HG03064 (cell line): ENCODE data around the gene PANK2.

Experiments used
- ATAC-seq: cut with Tn5 transposase; IDR thresholded peaks from one replicate; pipeline ENCODE4 v1.9.1; 2021; ENCODE audit warnings: low read depth; ENCODE audit not compliant: unreplicated experiment

PANK2 gene

DNA sequence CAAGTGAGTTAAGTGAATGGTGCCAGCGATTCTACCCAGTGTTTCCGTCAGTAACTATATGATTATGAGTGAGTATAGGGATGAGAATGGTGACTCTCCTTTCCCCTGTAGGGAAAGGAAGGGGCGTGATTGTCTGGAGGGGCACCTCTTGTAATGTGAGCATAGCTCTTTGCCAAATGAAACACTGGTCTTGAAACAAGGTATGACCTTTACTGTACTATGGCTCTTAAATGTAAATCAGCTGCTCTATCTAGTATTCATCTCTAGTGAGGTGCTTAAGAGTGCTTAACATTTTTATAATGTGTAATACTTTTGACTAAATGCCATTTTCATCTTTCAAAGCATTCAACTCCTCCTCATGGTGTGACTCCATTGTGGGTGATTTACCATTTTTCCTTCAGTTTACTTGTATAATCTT is 11.0 kb downstream of the PANK2 start:
- no peak for ATAC-seq

DNA sequence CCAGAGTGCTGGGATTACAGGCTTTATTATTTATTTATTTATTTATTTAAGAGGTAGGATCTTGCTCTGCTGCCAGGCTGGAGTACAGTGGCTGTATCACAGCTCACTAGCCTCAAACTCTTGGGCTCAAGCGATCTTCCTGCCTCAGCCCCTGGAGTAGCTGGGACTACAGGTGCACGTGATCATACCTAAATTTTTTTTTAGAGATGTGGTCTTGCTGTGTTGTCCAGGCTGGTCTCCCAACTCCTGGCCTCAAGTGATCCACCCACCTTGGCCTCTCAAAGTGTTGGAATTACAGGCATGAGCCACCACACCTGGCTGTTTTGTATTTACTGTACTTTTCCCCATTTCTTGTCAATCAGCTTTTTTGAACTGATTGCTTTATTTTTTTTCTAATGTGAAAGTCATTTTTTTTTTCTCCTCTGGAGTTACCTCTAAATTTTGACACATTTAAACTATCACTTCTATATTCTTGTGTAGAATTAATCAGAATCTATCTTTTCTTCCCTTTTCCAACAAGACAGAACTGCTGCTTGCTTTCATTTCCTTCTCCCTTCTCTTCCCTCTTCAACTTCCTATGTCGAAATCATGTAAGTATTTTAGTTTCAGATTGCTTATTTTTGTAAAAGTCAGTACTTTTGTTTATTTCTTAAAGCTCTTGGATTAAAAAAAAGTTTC is 12.0 kb downstream of the PANK2 start:
- no peak for ATAC-seq

DNA sequence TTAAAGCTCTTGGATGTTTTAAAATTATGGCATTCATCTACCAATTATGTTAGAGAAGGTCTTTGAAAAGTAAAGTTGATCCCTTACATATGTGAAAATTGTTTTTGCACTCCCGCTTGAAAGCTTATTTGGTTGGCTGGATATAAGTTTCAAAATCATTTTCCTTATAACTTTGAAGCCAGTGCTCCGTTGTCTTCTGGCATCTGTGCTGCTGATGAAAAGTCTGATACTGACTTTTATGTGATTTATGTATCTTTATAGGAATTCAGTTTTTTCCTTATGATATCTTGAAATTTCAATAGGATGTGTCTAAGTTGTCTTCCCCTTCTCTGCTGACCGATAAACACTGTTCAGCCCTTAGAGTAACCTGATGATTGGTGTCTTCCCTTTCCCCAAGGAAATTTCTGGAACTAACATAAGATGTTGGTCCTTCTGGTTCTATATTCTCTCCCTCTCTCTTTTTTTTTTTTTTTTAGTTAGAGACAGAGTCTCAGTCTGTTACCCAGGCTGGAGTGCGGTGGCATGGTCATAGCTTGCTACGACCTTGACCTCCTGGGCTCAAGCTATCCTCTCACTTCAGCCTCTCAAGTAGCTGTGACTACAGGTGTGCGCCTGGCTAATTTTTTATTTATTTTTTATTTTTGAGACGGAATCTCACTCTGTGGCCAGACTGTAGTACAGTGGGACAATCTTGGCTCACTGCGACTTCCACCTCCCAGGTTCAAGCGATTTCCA is 12.7 kb downstream of the PANK2 start:
- ATAC-seq, result no peak

DNA sequence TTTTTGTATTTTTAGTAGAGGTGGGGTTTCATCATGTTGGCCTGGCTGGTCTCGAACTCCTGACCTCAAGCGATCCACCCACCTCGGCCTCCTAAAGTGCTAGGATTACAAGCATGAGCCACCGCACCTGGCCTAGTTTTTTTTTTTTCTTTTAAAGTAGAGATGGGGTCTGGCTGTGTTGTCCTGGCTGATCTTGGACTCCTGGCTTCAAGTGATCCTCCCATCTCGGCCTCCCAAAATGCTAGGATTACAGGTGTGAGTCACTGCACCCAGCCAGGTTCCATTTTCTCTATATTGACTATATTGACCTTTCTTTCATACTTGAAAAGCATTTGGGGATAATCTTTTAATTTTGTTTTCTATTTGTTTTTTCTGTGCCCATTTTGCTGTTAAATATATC is 13.3 kb downstream of the PANK2 start:
- no peak for ATAC-seq

DNA sequence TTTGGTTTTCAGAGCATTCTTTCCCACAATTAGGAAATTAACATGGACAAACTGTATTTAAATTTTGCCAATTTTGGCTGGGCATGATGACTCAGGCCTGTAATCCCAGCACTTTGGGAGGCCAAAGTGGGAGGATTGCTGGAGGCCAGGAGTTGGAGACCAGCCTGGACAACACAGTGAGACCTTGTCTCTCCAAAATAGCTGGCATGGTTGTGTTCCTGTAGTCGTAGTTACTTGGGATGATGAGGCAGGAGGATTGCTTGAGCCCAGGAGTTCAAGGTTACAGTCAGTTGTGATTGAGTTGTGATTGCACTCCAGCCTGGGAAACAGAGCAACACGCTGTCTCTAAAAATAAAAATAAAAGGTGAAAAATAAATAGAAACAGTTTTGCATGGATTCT is 15.0 kb downstream of the PANK2 start:
- no peak for ATAC-seq

DNA sequence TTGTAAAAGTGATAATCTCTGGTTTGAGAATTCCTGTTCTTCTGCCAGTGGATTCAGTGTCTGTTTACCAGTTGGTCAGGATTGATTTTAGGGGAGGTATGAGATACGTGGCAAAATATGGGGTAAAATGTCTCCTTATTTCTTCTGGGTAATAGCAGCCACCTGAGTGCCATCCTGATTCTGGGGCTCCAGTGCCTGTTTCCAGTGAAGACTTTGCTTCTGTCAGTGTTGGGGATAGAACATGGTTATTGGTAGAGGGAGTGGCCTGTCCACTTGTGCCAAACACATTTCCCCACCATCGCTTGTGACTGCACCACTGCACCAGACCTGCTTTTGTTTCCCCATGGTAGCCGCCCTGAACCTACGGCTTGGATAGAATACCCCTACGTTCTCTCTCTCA is 15.7 kb downstream of the PANK2 start:
- no peak for ATAC-seq

DNA sequence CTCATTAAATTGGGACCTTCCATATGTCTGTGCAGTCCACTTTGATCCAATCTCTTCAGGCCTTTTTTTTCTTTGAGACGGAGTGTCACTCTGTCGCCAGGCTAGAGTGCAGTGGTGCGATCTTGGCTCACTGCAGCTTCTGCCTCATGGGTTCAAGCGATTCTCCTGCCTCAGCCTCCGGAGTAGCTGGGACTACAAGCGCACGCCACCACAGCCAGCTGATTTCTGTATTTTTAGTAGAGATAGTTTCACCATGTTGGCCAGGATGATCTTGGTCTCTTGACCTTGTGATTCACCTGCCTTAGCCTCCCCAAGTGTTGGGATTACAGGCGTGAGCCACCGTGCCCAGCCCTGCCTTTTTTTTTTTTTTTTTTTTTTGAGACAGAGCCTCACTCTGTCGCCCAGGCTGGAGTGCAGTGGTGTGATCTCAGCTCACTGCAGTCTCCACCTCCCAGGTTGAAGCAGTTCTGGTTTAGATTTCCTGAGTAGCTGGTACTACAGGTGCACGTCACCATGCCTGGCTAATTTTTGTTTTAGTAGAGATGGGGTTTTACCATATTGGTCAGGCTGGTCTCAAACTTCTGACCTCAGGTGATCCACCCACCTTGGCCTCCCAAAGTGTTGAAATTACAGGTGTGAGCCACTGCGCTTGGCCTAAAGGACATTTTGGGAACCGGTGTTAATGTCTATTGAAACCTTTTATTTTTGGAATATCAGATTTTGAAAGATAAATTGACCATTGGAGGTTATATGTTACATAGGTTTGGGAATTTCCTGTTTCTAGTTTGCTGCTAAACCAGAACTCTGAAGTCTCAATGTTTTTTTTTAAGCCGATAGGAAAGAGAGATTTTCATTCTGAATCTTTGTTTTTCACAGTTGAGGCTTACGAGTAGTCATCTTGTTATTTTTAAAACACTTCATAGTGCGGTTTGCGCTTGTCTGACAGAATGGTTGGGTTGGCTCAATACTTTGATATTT is 17.8 kb downstream of the PANK2 start:
- peak; percentile 72 for ATAC-seq

DNA sequence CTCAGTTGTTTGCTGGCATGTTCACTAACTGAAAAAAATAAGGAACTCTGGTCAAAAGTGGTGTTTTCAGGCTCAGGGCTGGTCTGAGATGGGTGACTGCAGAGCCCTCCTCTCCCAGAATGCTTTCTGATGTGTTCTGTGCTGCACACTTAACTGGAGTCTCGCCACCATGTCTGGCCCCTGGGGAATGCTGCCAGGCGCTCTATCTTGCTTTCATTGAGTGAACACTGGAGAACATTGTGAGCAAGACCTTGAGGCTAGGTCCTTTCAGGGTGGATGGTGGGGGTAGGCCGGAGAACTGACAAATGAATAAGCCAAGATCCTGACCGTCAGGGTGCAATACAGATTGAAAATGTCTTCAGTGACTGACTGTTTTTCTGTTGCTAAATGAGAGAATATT is 19.5 kb downstream of the PANK2 start:
- no peak for ATAC-seq

DNA sequence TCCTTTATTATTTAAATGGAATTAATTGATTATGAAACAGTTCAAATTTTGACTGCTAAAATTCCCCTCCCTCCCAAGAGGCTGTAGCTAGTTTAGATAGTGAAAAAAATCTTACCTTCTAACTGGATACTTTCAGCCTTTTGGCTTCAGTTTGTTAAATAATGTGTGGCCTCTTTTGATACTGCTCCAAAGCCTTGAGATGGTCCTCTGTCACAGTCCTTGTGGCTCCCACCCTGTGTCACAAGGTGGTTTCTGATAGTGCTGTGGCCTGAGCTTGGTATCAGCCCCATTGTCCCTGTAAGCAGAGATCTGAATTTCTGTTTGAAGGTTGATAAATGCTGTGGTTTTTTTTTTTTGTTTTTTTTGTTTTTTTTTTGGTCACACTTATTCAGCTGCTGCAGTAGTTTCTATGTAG is 20.8 kb downstream of the PANK2 start:
- no peak for ATAC-seq

DNA sequence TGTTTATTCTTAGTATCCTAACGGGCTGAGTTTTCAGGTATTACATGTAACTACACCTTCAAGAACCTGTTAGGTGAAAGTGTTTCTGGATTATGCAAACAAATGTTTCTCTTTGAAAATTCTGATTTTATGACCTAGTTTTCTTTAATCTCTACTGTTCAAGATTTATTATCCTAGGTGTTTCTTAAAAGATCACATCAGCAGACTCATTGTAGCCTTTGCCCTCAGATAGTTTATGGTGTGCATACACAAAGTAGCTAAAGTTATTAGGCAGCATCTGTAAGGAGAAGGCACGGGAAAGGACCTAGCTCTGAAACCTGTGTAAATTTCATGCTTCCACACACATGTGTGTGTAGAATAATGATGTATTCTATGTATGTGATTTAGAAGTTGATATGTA is 21.7 kb downstream of the PANK2 start:
- ATAC-seq, result no peak

DNA sequence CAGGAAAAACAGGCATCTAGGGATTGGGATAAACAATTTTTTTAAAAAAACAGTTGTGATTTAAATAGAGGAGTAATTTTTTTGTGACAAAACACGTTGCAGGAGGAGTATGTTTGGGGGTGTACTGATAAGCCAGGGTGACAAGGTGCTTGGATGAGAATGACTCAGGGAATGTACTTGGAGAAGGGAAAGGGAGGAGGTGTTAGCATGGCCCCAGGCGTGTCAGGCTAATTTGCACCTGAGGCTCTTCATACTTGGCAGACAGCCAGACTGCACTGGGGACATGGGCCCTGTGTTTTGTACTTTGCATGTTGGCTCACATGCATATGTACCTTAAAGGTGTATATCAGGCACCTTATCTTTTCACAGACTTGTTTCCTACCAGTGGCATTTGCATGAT is 22.8 kb downstream of the PANK2 start:
- no peak for ATAC-seq

DNA sequence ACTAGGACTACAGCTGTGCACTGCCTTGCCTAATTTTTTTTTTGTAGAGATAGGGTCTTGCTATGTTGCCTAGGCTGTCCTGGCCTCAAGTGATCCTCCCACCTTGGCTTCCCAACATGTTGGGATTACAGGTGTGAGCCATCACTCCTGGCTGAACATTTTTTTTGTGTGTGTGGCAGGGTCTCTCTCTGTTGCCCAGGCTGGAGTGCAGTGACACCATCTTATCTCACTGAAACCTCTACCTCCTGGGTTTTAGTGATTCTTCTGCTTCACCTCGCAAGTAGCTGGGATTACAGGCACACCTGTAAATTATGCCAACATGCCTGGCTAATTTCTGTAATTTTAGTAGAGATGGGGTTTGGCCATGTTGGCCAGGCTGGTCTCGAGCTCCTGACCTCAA is 25.3 kb downstream of the PANK2 start:
- no peak for ATAC-seq

DNA sequence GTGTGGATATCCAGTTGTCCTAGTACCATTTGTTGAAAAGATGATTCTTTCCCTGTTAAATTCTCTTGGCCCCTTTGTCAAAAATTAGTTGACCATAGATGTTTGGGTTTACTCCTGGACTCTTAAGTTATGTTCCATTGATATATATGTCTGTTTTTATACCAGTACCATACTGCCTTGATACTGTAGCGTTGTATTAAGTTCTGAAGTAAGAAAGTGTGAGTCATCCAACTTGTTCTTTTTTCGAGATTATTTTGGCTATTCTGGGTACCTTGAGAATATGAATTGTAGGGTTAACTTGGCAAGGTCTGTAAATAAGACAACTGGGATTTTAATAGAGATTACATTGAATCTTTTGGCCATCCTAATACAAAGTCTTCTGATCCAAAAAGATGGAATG is 26.5 kb downstream of the PANK2 start:
- ATAC-seq, result no peak

DNA sequence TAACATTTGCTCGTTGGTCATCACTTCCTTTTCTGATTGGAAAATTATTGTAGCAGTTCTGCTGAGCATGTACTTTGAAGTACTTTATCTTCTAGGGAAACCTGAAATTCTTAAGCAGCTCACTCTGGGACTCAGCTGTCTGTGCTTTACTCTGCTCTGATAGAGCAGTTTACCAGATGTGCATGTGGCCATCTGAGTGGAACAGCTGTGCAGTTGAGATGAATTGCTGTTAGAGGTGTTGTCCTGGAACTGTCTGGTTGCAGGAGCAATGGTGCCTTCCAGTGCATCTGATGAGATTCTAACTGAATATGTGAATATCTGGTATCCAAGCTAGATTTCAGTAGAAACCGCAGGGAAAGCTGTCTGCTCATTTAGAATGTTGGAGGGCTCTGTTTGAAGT is 27.2 kb downstream of the PANK2 start:
- ATAC-seq, result no peak

DNA sequence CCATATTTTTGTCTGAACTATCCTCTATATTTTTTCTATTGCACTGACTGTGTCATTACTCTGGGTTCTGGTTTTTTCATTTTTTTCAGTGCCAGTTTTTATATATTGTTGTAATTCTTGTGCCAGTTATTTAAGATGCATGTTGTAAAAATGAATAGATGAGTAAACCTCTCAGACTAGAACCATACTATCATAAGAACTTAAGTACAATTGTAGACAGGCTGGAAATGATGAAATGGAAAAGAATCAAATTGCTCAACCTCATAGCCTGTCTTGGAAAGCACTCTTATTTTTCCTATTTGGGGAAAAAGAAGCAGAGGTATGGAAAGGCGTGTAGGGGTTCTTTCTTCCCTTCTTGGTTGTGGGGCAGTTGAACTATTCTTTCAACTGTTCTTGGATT is 30.2 kb downstream of the PANK2 start:
- no peak for ATAC-seq

DNA sequence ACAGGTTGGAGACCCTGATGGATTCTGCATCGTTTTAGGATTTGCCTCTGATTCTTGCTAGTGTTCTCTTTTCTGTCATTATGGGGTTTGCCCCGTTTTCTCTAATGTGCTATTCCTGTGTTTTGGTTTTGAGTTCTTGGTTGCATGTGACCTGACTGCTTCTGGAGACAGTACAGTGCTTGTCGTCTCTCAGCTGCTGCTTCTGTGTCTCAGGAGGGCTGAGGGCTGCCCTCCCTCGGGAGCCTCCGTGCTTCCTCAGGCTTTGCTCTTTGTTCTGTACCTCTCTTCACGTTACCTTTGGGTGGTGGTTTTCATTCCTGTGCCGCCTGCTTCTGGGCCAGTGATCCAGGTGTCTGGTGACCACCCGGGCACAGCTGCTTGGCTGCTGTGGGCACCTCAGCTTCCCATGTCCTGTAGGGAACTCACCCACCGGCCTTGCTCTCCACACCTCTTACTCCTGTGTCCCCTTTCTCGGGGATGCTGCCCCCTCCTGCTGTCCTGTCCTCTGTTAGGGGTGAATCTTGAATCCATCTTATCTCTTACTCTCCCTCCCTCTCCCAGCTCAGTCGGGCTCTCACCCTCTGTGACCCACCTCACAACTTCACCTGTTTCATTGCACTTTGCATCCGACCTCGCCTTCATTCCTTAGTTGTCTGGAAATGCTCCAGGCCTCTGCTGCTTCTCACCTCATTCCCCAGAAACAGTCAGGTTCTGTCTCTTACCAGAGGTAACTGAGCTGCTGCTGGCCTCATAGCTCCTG is 33.2 kb downstream of the PANK2 start:
- ATAC-seq, result no peak

DNA sequence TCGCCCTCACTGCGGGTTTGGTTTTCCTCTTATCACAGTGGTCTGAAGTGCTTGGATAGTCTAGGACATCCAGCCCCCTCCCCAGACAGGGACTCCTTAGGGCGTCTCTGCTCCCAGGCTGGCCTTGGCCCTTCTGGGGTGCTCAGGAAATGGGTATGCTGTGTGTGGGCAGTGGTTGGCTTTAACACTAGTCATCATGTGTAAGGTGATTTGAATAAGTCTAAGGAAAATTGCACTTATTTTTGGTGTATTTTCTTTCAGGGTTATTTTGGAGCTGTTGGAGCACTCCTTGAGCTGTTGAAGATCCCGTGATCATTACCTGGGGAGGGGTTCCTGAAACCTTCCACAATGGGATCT is 33.8 kb downstream of the PANK2 start:
- no peak for ATAC-seq

DNA sequence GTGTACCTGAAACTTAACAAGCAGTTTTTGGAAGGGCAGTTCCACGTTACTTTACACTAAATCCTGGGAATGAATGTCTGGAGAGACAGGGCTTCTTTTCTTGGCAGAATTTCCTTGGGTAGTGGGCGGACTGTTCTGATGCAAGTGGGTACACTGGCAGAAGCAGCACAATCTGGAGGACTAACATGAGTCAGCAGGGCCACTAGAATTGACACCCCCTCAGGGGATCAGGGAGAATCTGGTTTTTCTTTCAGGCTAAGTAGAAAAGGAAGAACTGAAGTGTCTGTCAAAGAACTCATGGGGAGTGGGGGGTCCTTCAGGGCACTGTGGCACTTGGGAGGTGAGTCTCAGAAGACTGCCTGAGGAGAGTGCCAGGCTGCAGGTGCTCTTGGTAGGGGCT is 34.6 kb downstream of the PANK2 start:
- no peak for ATAC-seq

DNA sequence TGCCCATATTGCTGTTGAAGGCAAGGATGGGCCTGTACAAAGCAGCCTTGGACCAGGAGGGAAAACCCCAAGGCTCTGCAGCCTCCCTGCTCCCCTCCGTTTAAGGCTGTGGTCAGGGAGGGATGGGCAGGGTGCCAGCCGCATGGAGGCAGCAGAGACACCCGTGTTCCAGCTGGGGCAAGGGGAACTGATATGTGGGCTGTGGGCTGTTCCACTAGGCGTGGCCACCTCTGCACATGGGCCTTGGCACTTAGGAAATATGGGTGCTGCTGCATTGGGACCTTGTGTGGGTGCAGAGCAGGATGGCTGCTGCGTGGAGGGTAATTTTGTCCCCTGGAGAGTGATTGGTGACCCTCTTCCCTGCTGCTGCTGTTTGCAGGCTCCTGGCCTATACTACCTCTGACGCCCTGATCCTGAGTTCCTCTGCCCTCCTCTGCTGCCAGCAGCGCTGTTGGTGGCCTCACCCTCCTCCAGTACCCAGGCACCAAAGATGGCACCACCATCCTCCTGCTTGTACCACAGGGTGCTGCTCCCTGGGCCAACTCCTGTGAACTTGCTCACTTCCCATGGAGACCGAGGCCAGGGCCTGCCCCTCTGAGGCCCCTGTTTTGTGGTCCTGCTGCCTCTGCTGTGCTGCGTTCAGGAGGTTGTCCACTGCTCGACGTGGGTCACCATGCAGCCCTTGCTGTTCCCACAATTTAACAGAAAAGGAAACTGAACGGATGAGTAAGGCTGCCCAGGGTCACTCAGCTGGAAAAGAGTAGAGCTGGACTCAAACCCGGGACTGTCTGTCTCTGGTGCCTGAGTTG is 35.3 kb downstream of the PANK2 start:
- ATAC-seq, result no peak
